ENCODE results near the gene CST7. TPM values are rescaled to one million over a fixed set of nuclear protein-coding genes. Genes with fewer than 3 reads are reported as not detected.

The CST7 gene
- total RNA-seq, 1 donor from 2014 or later, result 0.25 TPM

- H3K9me3 ChIP-seq (ENCODE audit: insufficient read depth, low read depth, low read length), result no peaks in the 10 kb centered on the region
- TF ChIP-seq, protein P1, sequence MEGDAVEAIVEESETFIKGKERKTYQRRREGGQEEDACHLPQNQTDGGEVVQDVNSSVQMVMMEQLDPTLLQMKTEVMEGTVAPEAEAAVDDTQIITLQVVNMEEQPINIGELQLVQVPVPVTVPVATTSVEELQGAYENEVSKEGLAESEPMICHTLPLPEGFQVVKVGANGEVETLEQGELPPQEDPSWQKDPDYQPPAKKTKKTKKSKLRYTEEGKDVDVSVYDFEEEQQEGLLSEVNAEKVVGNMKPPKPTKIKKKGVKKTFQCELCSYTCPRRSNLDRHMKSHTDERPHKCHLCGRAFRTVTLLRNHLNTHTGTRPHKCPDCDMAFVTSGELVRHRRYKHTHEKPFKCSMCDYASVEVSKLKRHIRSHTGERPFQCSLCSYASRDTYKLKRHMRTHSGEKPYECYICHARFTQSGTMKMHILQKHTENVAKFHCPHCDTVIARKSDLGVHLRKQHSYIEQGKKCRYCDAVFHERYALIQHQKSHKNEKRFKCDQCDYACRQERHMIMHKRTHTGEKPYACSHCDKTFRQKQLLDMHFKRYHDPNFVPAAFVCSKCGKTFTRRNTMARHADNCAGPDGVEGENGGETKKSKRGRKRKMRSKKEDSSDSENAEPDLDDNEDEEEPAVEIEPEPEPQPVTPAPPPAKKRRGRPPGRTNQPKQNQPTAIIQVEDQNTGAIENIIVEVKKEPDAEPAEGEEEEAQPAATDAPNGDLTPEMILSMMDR (IDR thresholded peaks at IDR 0.05; ENCODE audit: insufficient read depth, low read depth, low read length), result no peak
- TF ChIP-seq EZH2 (IDR thresholded peaks at IDR 0.05; ENCODE audit: insufficient read depth, low read length), result no peak
Observed at GRCh38 chr20:24991897-24992486, 42.9 kb downstream of the CST7 start.

DNA sequence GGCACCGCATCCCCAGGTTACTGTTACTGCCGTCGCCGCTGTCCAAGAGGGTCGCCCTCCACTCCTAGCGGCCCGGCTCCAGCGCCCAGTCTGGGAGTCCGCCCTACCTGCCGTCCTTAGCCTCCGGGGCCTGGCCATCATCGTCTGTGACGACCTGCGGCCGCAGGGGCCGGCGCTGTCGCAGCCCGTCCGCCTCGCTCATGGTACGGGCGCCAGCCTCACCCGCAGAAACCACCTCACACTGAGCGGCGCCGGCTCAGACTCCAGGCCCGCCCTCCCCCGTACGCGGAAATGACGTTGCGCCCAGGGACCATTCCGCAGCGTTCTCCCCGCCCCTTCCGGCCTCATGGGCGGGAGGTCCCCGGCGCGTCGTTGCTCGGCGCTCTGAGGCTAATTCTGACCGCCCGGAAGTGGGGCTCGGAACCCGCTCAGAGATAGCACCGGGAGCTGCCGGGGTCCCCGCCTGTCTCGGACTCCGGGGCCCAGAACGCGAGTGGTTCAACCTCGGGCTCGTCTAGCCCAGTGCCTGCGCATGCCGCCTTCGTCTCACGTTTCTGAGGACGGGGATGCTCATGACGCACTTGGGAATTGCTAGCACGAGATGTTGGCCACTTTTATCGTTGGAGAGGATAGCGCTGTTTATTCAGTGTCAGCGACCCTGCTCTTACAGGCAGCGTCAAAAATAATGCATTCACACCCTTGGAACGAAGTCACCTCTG, 43.6 kb downstream of the CST7 start, which contains the start of gene APMAP:
TSS of gene APMAP (minus strand) at position 265 of the 719 bp plus-strand sequence. CDS start at position 202, 63 bp downstream.
- Mint-ChIP-seq H3K4me1 (ENCODE audit: low read depth, unreplicated experiment) (peaks cover 22% of the 10 kb centered on the region), H3K27ac (ENCODE audit: unreplicated experiment) (peak within 1 kb of the TSS; percentile 88), H3K36me3 (ENCODE audit: low read depth, unreplicated experiment) (peaks cover 2% of the 10 kb centered on the region), H3K27me3 (ENCODE audit: low read depth, unreplicated experiment) (peaks cover 10% of the 10 kb centered on the region), H3K4me3 (ENCODE audit: unreplicated experiment) (peak within 1 kb of the TSS; percentile 96), H3K9me3 (ENCODE audit: unreplicated experiment) (no peaks in the 10 kb centered on the region)
- FAIRE-seq, result no peak
- peak within 1 kb of the TSS; percentile 89 for H3K4me3 ChIP-seq (ENCODE audit: insufficient read depth, low read depth, low read length)
- H4K20me1 ChIP-seq (ENCODE audit: insufficient read depth, low read length), result peaks cover 33% of the 10 kb centered on the region
- peak within 1 kb of the TSS; percentile 96 for H3K27ac ChIP-seq (ENCODE audit: low read depth, low read length)
- peak within 1 kb of the TSS; percentile 98 for H3K4me2 ChIP-seq (ENCODE audit: low read length)
- peak; percentile 81 for DNase-seq (ENCODE audit: low read depth)
- H3K9ac ChIP-seq (ENCODE audit: low read length), result peak within 1 kb of the TSS; percentile 91
- H3K4me1 ChIP-seq (ENCODE audit: insufficient read depth, low read length), result peaks cover 11% of the 10 kb centered on the region
- H3K9me3 ChIP-seq (ENCODE audit: insufficient read depth, low read depth, low read length), result no peaks in the 10 kb centered on the region
- no peaks in the 10 kb centered on the region for H3K36me3 ChIP-seq (ENCODE audit: insufficient read depth, low read length)
- peak within 1 kb of the TSS; percentile 98 for H2AFZ ChIP-seq (ENCODE audit: low read depth, low read length)
- H3K79me2 ChIP-seq (ENCODE audit: insufficient read depth, low read length), result peaks cover 48% of the 10 kb centered on the region
- TF ChIP-seq, protein P1 (IDR thresholded peaks at IDR 0.05; ENCODE audit: insufficient read depth, low read depth, low read length), result no peak
- TF ChIP-seq EZH2 (IDR thresholded peaks at IDR 0.05; ENCODE audit: insufficient read depth, low read length), result no peak
- H3K27me3 ChIP-seq (ENCODE audit: insufficient read depth, low read length), result peaks cover 5% of the 10 kb centered on the region

More at GRCh38 chr20:24991897-24992486, 42.9 kb downstream of the CST7 start:
- Histone ChIP-seq H3K4me3 (ENCODE audit: insufficient read depth, low read depth, low read length) (peak overlapping the region; percentile 89), H3K27ac (ENCODE audit: low read depth, low read length) (peak overlapping the region; percentile 96), H3K27me3 (ENCODE audit: insufficient read depth, low read length) (peaks cover 4% of the 10 kb centered on the region), H3K9ac (ENCODE audit: low read length) (peak overlapping the region; percentile 91), H3K36me3 (ENCODE audit: insufficient read depth, low read length) (no peaks in the 10 kb centered on the region), H3K4me1 (ENCODE audit: insufficient read depth, low read length) (peaks cover 11% of the 10 kb centered on the region), H3K79me2 (ENCODE audit: insufficient read depth, low read length) (peaks cover 53% of the 10 kb centered on the region), H3K4me2 (ENCODE audit: low read length) (peak overlapping the region; percentile 98), H2AFZ (ENCODE audit: low read depth, low read length) (peak overlapping the region; percentile 98), H4K20me1 (ENCODE audit: insufficient read depth, low read length) (peaks cover 39% of the 10 kb centered on the region)
- H3K27me3 Mint-ChIP-seq (ENCODE audit: low read depth, unreplicated experiment), result peaks cover 4% of the 10 kb centered on the region
- H3K27ac Mint-ChIP-seq (ENCODE audit: unreplicated experiment), result peak overlapping the region; percentile 88
- peaks cover 2% of the 10 kb centered on the region for H3K36me3 Mint-ChIP-seq (ENCODE audit: low read depth, unreplicated experiment)
- H3K4me1 Mint-ChIP-seq (ENCODE audit: low read depth, unreplicated experiment), result peaks cover 22% of the 10 kb centered on the region
- no peaks in the 10 kb centered on the region for H3K9me3 Mint-ChIP-seq (ENCODE audit: unreplicated experiment)
- DNase-seq (ENCODE audit: low read depth), result no peak
- FAIRE-seq, result no peak
- H3K4me3 Mint-ChIP-seq (ENCODE audit: unreplicated experiment), result peak overlapping the region; percentile 96
